AG10803 (cell line): ENCODE measurements around the gene SUPT6H.

Experiments
- DNase-seq: peaks from one replicate; pipeline ENCODE4 v3.0.0; 2010; ENCODE audit warnings: low read depth
- H3K4me3 ChIP-seq: 2 replicates; pipeline ENCODE4 v1.5.1; 2011; ENCODE audit warnings: mild to moderate bottlenecking, low read length, control low read depth
- CTCF ChIP-seq: conservative IDR thresholded peaks from 2 replicates; pipeline ENCODE4 v1.5.1; 2011; ENCODE audit warnings: mild to moderate bottlenecking, low read length, control low read depth, inconsistent platforms

The SUPT6H gene

GRCh38 chr17:28702026-28702751 lies 40.2 kb downstream of the SUPT6H start:
- no peak for TF ChIP-seq CTCF
- DNase-seq: no peak
- H3K4me3 ChIP-seq: no peak overlapping the region

DNA sequence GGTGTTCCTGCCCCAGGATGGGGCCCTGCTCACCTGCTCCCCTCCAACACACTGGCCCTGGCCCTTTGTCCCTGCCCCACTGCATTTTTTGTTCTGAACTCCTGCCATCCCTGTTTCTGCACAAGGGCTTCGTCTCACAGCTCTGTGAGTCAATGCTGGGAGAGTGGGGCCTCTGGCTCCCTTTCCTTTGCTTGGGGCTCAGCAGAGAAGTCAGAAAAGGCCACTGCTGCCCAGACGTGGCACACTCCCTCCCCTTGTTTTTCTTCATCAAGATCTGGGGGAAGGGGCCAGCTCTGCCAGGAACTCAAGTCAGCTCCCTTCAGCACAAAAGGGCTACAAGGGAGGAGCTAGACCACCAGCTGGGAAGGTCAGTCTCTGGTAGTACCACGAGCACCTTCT lies 40.7 kb downstream of the SUPT6H start:
- DNase-seq: no peak
- no peak for TF ChIP-seq CTCF
- H3K4me3 ChIP-seq: no peak overlapping the region

DNA sequence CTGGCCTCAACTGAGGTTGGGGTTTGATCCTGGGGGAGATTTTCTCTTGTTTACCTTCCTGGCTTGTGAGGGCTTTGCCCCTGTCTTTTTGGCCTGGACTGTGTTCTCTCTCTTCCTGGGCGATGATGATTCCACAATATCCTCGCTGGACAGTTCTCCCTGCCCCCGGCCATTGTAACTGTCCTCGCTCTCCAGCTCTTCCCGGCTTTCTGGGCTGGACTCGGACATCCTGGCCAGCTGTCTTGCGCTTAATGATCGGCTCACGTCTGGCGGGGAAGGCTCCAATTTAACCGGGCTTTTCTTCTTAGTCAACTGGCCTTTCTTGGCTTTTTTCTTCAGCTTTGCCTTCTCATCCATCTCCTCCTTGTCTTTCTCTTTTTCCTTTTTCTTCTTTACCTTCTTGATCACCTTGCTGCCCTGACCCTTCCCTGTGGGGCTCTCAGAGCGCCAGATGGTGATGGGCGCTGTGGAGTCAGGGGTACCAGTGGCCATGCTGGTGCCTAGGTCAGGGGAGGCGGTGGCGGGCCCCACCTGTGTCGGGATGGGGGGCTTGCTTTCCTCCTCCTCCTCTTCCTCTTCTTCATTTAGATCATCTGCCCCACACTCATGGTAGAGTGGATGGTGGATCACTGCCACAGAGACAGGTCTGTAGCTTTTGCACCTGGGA lies 41.7 kb downstream of the SUPT6H start:
- no peak for TF ChIP-seq CTCF
- H3K4me3 ChIP-seq: no peak overlapping the region
- DNase-seq: no peak

- H3K4me3 ChIP-seq: no peak overlapping the region
- DNase-seq: no peak
- no peak for TF ChIP-seq CTCF
Observed at GRCh38 chr17:28704219-28704858, 42.3 kb downstream of the SUPT6H start.

DNA sequence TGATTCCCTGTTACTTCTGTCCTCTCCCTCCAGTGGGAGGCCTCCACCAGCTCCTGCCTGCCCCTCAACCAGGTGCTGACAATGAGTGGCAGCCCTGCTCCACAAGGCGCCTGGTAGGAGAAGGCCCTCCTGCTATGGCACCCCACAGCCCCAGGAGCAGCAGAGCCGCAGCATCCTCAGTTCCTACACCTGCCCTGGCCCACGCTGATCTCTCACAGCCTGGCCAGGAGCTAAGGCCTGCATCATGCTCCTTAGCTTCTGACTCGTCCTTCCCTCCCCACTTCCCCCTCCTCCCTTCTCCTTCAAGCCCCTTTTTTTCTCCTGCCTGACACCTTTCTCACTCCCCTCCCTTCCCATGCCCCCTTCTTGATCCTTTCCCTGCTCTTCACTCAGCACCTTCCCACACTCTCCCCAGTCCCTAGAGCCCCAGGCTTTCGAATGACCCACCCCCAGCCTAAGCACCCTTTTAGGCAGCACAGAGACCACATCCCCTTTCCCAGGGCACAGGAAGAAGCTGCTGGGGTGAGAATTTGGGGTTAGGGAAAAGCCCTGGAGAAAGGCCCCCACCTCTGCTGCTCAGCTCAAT lies 43.2 kb downstream of the SUPT6H start:
- DNase-seq: no peak
- no peak for TF ChIP-seq CTCF
- no peak overlapping the region for H3K4me3 ChIP-seq

DNA sequence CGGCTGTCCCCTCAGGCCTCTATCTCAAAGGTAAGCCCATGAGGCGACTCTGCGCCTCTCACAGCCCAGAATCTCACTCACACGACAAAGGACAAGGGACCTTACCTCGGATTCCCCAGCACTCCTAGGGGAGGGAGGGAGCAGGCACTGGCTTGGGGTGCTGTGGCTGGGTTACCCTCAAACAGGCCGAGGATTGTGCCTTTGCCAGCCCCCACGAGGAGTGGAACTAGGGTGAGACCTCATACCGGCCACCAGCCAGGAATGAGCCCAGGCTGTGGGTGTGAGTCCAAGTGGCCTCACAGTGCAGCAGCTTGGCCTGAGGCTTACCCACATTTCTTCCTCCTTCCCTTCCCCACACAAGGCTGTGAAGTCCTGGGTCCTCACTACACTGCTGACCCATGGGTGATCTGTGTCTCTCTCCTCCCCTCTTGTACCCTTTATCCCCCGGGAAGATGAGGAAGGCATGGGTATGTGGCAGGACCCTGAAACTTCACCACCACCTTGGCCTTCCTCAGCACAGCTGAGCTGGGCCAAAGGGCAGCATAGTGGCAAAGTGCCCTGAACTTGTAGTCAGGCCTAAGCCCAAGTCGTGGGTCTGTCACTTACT lies 43.8 kb downstream of the SUPT6H start:
- TF ChIP-seq CTCF: no peak
- no peak for DNase-seq
- no peak overlapping the region for H3K4me3 ChIP-seq
